NCI-H82 treated with DMSO at 0.1 percent for 48 hours (cell line): ENCODE data around the gene CCDC117.
"Not testable (repeated sequence)": the region's sequence is repeated elsewhere in the genome, so short reads cannot be mapped to it uniquely, and the experiment has no call there.

Experiments
- DNase-seq: peaks from one replicate; lab custom pipeline; 2025; ENCODE audit not compliant: unreplicated experiment; lab: John Stamatoyannopoulos, UW

The CCDC117 gene

GRCh38 chr22:28772633-28773460 lies at the start of gene CCDC117:
Gene CCDC117 (plus strand): TSS chr22:28772695. CDS start chr22:28772850, 155 bp downstream.
- DNase-seq = peak; percentile 91

- no peak for DNase-seq
Observed at GRCh38 chr22:28728002-28728401, 44.5 kb upstream of the CCDC117 start.

DNA sequence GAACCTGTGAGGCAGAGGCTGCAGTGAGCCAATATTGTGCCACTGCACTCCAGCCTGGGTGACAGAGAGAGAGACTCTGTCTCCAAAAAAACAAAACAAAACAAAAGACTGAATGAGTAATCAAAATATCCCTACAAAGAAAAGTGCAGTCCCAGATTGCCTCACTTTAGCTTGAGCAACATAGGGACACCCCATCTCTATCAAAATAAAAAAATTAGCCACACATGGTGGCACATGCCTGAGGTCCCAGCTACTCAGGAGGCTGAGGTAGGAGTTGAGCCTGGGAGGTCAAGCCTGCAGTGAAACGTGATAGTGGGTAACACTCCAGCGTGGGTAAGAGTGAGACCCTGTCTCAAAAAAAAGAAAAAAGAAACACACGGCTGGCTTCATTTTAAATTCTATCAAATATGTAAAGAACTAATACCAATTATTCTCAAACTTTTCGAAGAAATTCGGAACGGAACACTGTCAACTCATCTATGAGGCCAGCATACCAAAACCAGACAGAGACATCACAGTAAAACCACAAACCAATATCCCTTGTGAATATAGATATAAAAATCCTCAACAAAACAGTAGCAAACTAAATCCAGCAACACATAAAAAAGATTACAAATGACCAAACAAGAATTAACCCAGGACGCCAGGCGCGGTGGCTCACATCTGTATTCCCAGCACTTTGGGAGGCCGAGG lies 43.7 kb upstream of the CCDC117 start:
- DNase-seq = no peak

DNA sequence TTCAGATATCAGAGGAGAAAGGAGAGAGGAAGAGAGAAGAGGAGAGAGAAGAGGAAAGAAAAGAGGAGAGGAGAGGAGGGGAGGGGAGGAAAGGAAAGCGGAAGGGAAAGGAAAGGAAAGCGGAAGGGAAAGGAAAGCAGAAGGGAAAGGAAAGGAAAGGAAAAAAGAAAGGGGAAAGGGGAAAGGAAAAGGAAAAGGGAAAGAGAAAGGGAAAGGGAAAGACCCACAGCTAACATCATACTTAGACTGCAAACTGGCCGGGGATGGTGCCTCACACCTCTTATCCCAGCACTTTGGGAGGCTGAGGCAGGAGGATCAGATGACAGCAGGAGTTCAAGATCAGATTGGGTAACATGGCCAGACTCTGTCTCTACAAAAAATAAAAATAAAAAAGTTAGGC lies 42.3 kb upstream of the CCDC117 start:
- no peak for DNase-seq

- DNase-seq = no peak
Observed at GRCh38 chr22:28734393-28734792, 38.1 kb upstream of the CCDC117 start.

- DNase-seq = no peak
Observed at GRCh38 chr22:28736301-28737155, 36.0 kb upstream of the CCDC117 start.

DNA sequence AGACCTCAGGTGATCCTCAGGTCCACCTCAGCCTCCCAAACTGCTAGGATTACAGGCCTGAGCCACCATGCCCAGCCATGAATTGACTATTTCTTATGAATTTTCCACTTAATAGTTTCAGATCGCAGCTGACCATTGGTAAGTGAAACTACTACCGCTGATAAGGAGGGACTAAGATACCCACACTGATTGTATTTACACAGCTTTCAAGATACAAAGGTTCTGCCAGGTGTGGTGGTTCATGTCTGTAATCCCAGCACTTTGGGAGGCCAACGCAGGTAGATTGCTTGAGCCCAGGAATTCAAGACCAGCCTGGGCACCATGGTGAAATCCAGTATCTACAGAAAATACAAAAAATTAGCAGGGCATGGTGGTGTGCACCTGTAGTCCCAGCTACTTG lies 34.8 kb upstream of the CCDC117 start:
- no peak for DNase-seq

DNA sequence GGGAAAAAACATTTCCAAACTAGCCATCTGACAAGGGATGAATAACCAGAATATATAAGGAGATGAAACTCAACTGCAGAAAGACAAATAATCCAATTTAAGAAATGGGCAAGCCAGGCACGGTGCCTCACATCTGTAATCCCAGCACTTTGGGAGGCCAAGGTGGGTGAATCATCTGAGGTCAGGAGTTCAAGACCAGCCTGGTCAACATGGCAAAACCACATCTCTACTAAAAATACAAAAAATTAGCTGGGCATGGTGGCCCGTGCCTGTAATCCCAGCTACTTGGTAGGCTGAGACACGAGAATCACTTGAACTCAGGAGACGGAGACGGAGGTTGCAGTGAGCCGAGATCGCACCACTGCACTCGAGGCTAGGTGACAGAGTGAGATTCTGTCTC lies 33.6 kb upstream of the CCDC117 start:
- not testable (repeated sequence) for DNase-seq

GRCh38 chr22:28741200-28741784 lies 31.2 kb upstream of the CCDC117 start:
- DNase-seq = no peak

DNA sequence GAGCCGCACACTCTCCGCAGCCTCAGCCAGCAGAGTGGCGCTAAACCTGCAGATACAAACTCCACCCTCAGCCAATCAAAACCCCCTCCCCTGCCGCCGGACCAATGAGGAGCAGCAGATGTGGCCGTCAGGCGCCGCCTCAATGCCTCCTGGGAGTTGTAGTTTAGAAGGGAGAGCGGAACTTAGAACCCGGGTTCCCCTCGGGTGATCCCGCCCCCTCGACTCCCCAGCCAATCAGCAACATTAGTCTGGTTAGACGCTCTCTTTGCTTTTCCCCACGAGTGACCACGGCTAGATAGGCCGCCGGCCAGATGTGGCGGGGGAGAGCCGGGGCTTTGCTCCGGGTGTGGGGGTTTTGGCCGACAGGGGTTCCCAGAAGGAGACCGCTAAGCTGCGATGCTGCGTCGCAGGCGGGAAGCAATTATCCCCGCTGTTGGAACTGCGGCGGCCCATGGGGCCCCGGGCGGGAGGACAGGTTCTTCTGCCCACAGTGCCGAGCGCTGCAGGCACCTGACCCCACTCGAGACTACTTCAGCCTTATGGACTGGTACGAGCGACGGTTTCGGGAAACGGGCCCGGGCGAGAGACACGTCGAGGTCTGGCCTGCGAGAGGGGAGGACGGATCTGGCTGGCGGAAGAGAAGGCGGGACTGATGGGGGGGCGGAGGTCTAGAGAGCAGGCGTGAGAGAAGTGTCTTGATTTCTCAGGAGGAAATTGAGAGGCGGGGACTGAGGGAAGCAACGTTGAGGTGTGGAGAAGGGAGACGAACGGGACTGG lies 30.5 kb upstream of the CCDC117 start, which contains the start of the genes CHEK2 and HSCB:
TSS of gene CHEK2 (minus strand) at position 36 of the 777 bp plus-strand sequence. CDS start 7,099 bp downstream, outside the sequence.
TSS of gene HSCB (plus strand) at position 255 of the 777 bp plus-strand sequence. CDS start at position 312, 57 bp downstream.
- peak; percentile 95 for DNase-seq

GRCh38 chr22:28742562-28742962 lies 29.9 kb upstream of the CCDC117 start:
- DNase-seq = no peak

GRCh38 chr22:28743852-28744251 lies 28.6 kb upstream of the CCDC117 start:
- no peak for DNase-seq

GRCh38 chr22:28750471-28750881 lies 22.0 kb upstream of the CCDC117 start:
- no peak for DNase-seq

- not testable (repeated sequence) for DNase-seq
Observed at GRCh38 chr22:28754512-28754911, 18.0 kb upstream of the CCDC117 start.

- DNase-seq = no peak
Observed at GRCh38 chr22:28759861-28760560, 12.5 kb upstream of the CCDC117 start.

DNA sequence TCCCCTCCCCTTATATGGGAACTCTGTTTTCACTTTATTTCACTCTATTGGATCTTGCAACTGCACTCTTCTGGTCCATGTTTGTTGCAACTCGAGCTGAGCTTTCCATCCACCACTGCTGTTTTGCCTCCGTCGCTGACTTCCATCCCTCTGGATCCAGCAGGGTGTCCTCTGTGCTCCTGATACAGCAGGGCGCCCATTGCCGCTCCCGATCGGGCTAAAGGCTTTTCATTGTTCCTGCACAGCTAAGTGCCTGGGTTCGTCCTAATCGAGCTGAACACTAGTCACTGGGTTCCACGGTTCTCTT lies 11.1 kb upstream of the CCDC117 start:
- no peak for DNase-seq

DNA sequence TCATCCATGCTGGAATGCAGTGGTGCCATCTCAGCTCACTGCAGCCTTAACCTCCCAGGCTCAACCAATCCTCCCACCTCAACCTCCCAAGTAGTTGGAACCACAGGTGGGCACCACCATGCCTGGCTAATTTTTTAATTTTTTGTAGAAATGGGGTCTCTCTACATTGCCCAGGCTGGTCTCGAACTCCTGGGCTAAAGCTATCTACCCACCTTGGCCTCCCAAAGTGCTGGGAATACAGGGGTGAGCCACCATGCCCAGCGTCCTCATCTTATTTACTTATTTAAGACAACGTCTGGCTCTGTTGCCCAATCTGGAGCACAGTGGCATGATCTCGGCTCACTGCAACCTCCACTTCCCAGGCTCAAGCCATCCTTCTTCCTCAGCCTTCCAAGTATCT lies 10.5 kb upstream of the CCDC117 start:
- not testable (repeated sequence) for DNase-seq

DNA sequence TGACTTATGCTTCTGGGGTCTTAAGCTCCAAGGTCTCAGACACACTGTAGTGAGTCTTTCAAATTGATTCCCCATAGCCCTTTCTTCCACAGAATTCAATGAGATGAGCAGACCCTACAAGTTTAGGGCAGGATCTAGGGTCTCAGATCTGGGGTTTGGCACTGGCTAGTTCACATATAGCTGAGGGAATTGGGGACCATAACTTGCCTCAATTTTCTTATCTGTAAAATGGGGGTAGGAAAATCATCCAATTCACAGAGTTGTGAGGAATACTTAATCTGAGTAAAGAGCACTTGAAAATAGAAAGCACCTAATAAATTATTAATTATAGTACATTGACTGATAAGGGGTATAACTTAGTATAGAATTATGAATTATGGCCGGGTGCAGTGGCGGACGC lies 5.9 kb upstream of the CCDC117 start:
- no peak for DNase-seq

- DNase-seq = no peak
Observed at GRCh38 chr22:28768701-28769393, 3.6 kb upstream of the CCDC117 start.
